EH (cell line): ENCODE data around the gene LAMB1.
"Not testable (repeated sequence)": the region's sequence is repeated elsewhere in the genome, so short reads cannot be mapped to it uniquely, and the experiment has no call there.

Source experiments
- DNase-seq: peaks from one replicate; pipeline ENCODE4 v3.0.0-alpha.2; 2015; ENCODE audit warnings: low read depth

Gene LAMB1

GRCh38 chr7:108002726-108003598 lies at the start of gene LAMB1:
Gene LAMB1 (minus strand): TSS chr7:108003161. CDS start chr7:108002885, 276 bp downstream.
- DNase-seq, result peak; percentile 84

DNA sequence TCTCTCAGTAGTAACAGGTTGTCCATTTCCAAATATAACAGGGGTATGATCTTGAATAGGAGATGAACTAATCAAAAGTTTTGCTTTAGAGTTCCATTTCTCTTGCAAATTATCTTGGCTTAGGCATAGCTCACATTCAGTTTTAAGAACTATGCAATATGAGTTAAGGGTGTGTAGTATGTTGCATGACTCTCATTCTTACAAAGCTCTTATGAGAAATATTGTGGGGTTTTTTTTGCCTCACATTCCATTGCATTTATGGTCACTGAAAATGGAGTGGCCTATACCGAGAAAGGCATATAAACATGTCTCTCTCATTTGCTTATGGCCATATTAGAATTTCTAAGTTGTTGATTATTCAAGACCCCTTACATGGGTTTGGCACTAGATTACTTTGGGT lies 48.5 kb upstream of the LAMB1 start:
- DNase-seq, result peak; percentile 28

- DNase-seq, result no peak
These were observed 47.0 kb upstream of the LAMB1 start for GRCh38 chr7:108049962-108050361.

DNA sequence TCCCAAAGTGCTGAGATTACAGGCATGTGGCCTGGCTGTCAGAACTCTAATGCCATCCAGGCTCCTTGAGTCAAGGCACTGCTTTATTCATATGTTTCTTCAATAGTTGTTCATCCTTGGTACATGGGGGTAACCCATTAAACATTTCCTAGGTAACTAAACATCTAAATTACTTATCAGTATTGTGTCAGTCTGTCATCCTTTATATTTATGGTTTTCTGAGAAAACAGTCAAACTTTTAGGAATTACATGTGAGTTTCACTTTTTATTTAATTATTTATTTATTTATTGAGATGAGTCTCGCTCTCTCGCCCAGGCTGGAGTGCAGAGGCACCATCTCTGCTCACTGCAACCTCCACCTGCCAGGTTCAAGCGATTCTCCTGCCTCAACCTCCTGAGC lies 45.5 kb upstream of the LAMB1 start:
- no peak for DNase-seq

GRCh38 chr7:108046952-108047506 lies 44.1 kb upstream of the LAMB1 start:
- no peak for DNase-seq

GRCh38 chr7:108045669-108046068 lies 42.7 kb upstream of the LAMB1 start:
- no peak for DNase-seq

GRCh38 chr7:108045154-108045553 lies 42.2 kb upstream of the LAMB1 start:
- DNase-seq, result peak; percentile 63

- DNase-seq, result no peak
These were observed 41.4 kb upstream of the LAMB1 start for GRCh38 chr7:108044345-108044744.

DNA sequence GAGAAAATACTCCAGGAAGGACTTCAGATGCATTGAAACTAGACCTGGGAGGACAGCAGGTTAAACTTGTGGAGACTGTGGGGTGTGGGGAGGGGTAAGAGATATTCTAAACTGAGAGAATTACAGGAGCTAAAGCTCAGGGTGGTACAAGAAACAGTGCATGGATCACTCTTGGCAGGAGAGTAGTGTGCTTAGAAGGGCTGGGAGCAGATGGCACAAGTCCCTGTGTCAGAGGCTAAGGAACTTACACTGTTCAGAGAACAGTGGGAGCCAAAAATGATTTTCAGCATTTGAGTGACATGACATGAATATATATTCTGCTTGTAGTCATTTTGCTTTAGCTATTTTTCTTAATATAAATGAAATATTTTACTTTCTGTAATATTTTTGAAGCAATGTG lies 36.0 kb upstream of the LAMB1 start:
- no peak for DNase-seq

DNA sequence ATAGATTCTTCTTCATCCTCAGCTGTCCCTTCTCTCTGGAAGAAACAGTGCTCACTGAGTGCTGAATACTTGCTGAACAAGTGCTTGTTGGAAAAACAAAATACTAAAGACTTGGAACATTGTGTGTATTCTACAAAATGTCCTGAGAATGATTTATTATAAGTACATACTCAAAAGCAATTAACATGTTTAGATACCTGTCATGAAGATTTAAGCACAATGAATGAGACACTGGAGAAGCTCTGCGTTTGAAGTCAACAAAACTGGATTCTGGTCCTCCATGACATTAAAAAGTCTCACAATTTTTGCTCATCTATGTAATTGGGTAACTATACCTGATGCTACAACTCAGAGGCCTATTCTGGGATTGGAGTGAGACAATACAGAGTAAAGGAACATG lies 34.8 kb upstream of the LAMB1 start:
- DNase-seq, result no peak

DNA sequence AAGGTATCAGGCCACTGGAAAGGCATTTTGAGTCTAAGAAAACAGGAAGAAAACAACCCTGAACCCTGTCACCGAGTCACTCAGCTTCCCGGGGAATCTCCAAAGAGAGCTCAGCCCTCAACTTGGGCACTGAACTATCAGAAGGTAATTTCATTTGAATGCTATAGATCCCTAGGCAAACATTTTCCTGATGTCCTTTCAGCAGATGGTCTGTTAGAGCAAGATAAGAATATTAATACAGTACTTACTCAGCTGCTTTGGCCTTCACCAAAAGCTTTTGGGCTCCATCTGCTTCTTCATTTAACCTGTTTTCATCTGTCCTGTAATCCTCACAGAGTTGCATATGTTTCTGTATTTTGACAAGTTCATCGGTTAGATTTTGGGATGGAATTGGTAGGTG lies 34.2 kb upstream of the LAMB1 start:
- DNase-seq, result no peak

- no peak for DNase-seq
These were observed 31.6 kb upstream of the LAMB1 start for GRCh38 chr7:108034586-108034985.

- DNase-seq, result no peak
These were observed 31.0 kb upstream of the LAMB1 start for GRCh38 chr7:108033776-108034497.

DNA sequence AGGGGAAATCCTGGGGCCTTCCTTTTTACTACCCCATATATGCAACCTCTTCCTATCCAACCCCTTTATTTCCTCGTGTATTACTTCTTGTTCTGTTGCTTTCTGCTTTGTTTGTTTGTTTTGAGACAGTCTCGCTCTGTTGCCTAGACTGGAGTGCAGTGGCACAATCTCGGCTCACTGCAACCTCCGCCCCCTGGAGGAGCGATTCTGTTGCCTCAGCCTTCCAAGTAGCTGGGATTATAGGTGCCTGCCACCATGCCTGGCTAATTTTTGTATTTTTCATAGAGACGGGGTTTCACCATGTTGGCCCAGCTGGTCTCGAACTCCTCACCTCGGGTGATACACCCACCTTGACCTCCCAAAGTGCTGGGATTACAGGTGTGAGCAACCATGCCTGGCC lies 30.3 kb upstream of the LAMB1 start:
- not testable (repeated sequence) for DNase-seq

DNA sequence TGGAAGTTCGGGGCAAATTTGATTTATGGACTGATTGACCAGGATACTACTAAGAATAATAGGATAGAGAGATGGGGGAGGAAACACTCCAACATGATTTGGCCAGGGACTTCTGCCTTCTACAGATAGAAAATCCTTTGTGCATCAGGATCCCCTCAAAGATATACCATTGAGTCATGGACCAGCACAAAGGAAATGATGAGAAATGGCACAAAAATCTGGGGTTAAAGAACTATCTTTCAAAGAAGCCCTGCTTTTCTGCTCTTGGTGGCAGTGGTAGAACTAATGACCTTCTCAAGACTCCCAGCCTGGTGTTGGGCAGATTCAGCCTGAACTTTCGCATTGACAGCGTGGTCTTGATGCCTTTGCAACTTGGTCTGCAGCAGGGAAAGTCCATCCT lies 27.6 kb upstream of the LAMB1 start:
- peak; percentile 83 for DNase-seq

- DNase-seq, result no peak
These were observed 26.1 kb upstream of the LAMB1 start for GRCh38 chr7:108029034-108029433.

DNA sequence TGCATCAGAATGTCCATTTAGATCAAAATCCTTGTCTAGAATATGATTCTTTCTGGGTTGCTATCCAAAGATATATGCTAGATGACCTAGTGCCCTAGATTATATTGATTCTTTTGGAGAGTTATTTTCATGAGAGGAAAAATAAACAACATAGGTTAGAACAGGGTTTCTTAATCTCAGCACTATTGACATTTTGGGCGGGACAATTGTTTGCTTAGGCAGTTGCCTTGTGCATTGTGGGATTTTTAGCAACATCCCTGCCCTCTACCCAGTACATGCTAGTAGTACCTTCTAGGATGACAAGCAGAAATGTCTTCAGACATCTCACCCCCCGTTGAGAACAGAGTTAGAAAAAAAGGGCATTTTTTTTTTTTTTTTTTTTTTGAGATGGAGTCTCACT lies 25.1 kb upstream of the LAMB1 start:
- DNase-seq, result no peak

GRCh38 chr7:108027239-108027638 lies 24.3 kb upstream of the LAMB1 start:
- no peak for DNase-seq

DNA sequence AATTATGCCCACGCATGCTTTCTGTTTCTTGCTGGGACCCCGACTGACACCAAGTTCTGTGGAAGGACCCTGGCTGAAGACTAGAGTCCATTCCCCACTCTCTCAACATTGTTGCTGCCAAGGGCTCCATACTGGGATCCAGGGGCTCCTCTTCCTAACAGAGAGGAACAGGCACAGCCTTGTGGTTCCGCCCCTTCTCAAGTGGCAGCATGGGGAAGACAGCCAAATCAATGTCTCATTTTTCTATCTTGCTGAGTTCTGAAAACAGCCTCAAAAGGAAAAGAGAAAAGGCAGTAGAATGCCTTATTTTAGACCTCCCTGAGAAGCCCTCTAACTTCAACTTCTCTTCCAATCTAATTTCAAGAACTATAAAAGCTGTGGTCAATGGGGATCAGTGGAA lies 23.7 kb upstream of the LAMB1 start:
- peak; percentile 50 for DNase-seq

- DNase-seq, result no peak
These were observed 23.2 kb upstream of the LAMB1 start for GRCh38 chr7:108026116-108026515.

- DNase-seq, result no peak
These were observed 21.6 kb upstream of the LAMB1 start for GRCh38 chr7:108024538-108024937.

DNA sequence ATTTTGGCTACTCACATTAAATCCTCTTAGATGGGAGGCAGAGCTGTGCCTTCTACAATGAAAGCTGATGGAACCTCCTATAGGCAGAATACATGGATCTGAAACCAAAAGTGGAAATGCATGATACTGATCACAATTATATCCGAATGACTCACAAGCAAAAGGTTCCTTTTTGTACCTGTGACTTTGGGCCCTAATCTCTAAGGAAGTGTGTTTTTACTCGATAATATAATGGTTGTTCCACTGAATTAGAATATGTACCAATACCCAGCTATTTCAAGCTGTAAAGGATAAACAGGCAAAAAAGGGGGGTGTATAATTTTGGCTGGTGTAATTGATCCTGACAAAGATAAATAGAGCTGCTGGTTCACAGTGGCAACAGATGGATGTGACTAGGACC lies 17.6 kb upstream of the LAMB1 start:
- DNase-seq, result no peak

DNA sequence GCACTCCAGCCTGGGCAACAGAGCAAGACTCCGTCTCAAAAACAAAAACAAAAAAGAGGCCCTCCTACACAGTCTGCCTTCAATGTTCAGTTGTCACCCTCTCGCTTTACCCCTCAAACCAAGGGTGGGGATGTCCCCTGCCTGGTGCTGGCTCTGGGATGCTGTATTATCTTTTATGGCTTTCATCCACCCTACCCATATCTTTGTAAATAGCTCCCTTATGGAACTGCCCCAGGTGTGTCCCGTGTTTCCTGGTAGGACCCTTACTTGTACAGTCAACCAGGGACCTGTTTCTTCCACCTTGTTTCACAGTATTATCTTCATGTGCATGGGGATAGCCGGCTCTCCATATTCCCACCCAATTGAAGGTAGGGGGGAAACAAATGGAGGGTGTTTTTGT lies 15.7 kb upstream of the LAMB1 start:
- no peak for DNase-seq
